ENCODE results near the gene GLYATL1. TPM values are rescaled to one million over a fixed set of nuclear protein-coding genes. Genes with fewer than 3 reads are reported as not detected.

GLYATL1 gene
- total and polyA plus RNA-seq, 2 experiments from 2014 or later = 7.9 to 12.6 TPM

- TF ChIP-seq CTCF (conservative IDR thresholded peaks at IDR 0.05; ENCODE audit: low read depth in 2 of 2) (no peak), STAT1 (IDR thresholded peaks at IDR 0.05; ENCODE audit: unreplicated experiment) (no peak), NANOG (IDR thresholded peaks at IDR 0.05; ENCODE audit: borderline replicate concordance) (no peak), CREB1 (CRISPR knock-in tag; IDR thresholded peaks at IDR 0.05; ENCODE audit: low read depth) (no peak), POLR2AphosphoS5 (IDR thresholded peaks at IDR 0.05; ENCODE audit: low read depth) (no peak), ZNF462 (CRISPR knock-in tag; IDR thresholded peaks at IDR 0.05) (no peak)
These were observed 18.6 kb downstream of the GLYATL1 start (continued) for GRCh38 chr11:58957922-58958321.

GRCh38 chr11:58958500-58958899, 19.2 kb downstream of the GLYATL1 start:
- 0 out of 2 replicates have a peak, but pooled peaks cover 3% of the 10 kb centered on the region for H3K9me2 ChIP-seq (ENCODE audit: insufficient read depth)
- ATAC-seq (peak; percentile 35; the same call in 2 of the 3 replicates), DNase-seq (ENCODE audit: low spot score) (peak; percentile 73)
- H3K79me2 ChIP-seq (replicated peaks; ENCODE audit: insufficient read depth) = no peaks in the 10 kb centered on the region
- peaks cover 12% of the 10 kb centered on the region; the same call in 1 of the 2 replicates for H3K27me3 ChIP-seq (ENCODE audit: insufficient read depth)
- no peaks in the 10 kb centered on the region for H3K36me3 ChIP-seq (ENCODE audit: insufficient read depth)
- H3K4me3 ChIP-seq = no peak overlapping the region
- Mint-ChIP-seq H3K4me3 (no peak overlapping the region), H3K36me3 (ENCODE audit: low read depth) (no peaks in the 10 kb centered on the region; the same call in 2 of the 3 replicates), H3K9me3 (no peaks in the 10 kb centered on the region; the same call in 2 of the 3 replicates), H3K27ac (no peak overlapping the region), H3K27me3 (ENCODE audit: insufficient read depth, low read depth, poor library complexity) (peaks cover 5% of the 10 kb centered on the region), H3K4me1 (peaks cover 33% of the 10 kb centered on the region)
- H3K4me1 ChIP-seq (ENCODE audit: insufficient read depth) = peaks cover 21% of the 10 kb centered on the region
- H3K4me2 ChIP-seq = no peak overlapping the region
- H4K20me1 ChIP-seq (replicated peaks; ENCODE audit: insufficient read depth) = no peaks in the 10 kb centered on the region
- H2AFZ ChIP-seq = no peak overlapping the region
- no peaks in the 10 kb centered on the region for H3F3A ChIP-seq (replicated peaks; ENCODE audit: low read depth)
- H3K27ac ChIP-seq (ENCODE audit: low read depth) = no peak overlapping the region
- TF ChIP-seq NANOG (IDR thresholded peaks at IDR 0.05; ENCODE audit: borderline replicate concordance) (no peak), ZNF462 (CRISPR knock-in tag; IDR thresholded peaks at IDR 0.05) (no peak), CREB1 (CRISPR knock-in tag; IDR thresholded peaks at IDR 0.05; ENCODE audit: low read depth) (no peak)
